Neural cell (in vitro differentiated cells): ENCODE data around the gene NRXN2. TPM values are rescaled to one million over a fixed set of nuclear protein-coding genes. Genes with fewer than 3 reads are reported as not detected.

Source experiments
- H2AFZ ChIP-seq: fragments of 200-600, 300-800 bp; sonication (generic), shearing (Covaris generic); 2 replicates; pipeline ENCODE4 v1.6.0; 2014; ENCODE audit warnings: low read depth, mild to moderate bottlenecking, antibody characterized with exemption, low read length, moderate library complexity
- H3F3A ChIP-seq: fragments of 200-600 bp; shearing (Covaris generic); 2 replicates; pipeline ENCODE4 v1.6.1; 2016; ENCODE audit warnings: mild to moderate bottlenecking, moderate library complexity, mixed read lengths, antibody characterized with exemption, low read length; ENCODE audit not compliant: insufficient read depth, poor library complexity, severe bottlenecking
- H3K27ac ChIP-seq: fragments of 200-600, 300-800 bp; sonication (generic), shearing (Covaris generic); 2 replicates; pipeline ENCODE4 v1.5.1; 2014; ENCODE audit warnings: mild to moderate bottlenecking, low read length, moderate library complexity
- H3K27me3 ChIP-seq: fragments of 300-800, 200-600 bp; sonication (generic), shearing (Covaris generic); 2 replicates; pipeline ENCODE4 v1.6.0; 2014; ENCODE audit warnings: mild to moderate bottlenecking, low read depth, low read length, moderate library complexity; ENCODE audit not compliant: insufficient read depth
- H3K36me3 ChIP-seq: fragments of 300-800, 200-600 bp; sonication (generic), shearing (Covaris generic); 2 replicates; pipeline ENCODE4 v1.5.1; 2014; ENCODE audit warnings: mild to moderate bottlenecking, antibody characterized with exemption, low read length, moderate library complexity; ENCODE audit not compliant: insufficient read depth
- H3K4me2 ChIP-seq: fragments of 300-800, 200-600 bp; sonication (generic), shearing (Covaris generic); 2 replicates; pipeline ENCODE4 v1.6.0; 2014; ENCODE audit warnings: mild to moderate bottlenecking, low read length
- H3K4me3 ChIP-seq: fragments of 300-800, 200-600 bp; sonication (generic), shearing (Covaris generic); 2 replicates; pipeline ENCODE4 v1.5.1; 2014; ENCODE audit warnings: mild to moderate bottlenecking, low read length, moderate library complexity
- H3K79me2 ChIP-seq: fragments of 200-600 bp; shearing (Covaris generic); replicated peaks from 2 replicates; pipeline ENCODE4 v1.6.0; 2014; ENCODE audit warnings: mild to moderate bottlenecking, low read length, moderate library complexity; ENCODE audit not compliant: insufficient read depth
- H3K9ac ChIP-seq: fragments of 300-800, 200-600 bp; sonication (generic), shearing (Covaris generic); 2 replicates; pipeline ENCODE4 v1.6.1; 2016; ENCODE audit warnings: mild to moderate bottlenecking, low read length, mixed read lengths
- H3K9me2 ChIP-seq: fragments of 200-600 bp; shearing (Covaris generic); 2 replicates; pipeline ENCODE4 v1.6.1; 2016; ENCODE audit warnings: mild to moderate bottlenecking, low read length, mixed read lengths; ENCODE audit not compliant: insufficient read depth
- H3K9me3 ChIP-seq: fragments of 200-600, 300-800 bp; sonication (generic), shearing (Covaris generic); 2 replicates; pipeline ENCODE4 v1.6.1; 2016; ENCODE audit warnings: mild to moderate bottlenecking, mixed run types, low read length, moderate library complexity, mixed read lengths
- H4K20me1 ChIP-seq: fragments of 200-600 bp; shearing (Covaris generic); 2 replicates; pipeline ENCODE4 v1.6.1; 2016; ENCODE audit warnings: mild to moderate bottlenecking, mixed run types; ENCODE audit not compliant: insufficient read depth
- EP300 ChIP-seq: fragments of 450-650 bp; conservative IDR thresholded peaks from 2 replicates; pipeline ENCODE4 v1.6.1; 2014; ENCODE audit warnings: antibody characterized with exemption, mild to moderate bottlenecking, moderate library complexity; ENCODE audit not compliant: poor library complexity, severe bottlenecking
- EZH2 ChIP-seq: fragments of 200-600, 300-800 bp; shearing (Covaris generic), sonication (generic); IDR thresholded peaks from 2 replicates; pipeline ENCODE4 v1.6.1; 2014; ENCODE audit warnings: antibody characterized with exemption, low read length, borderline replicate concordance, mild to moderate bottlenecking; ENCODE audit not compliant: insufficient read depth, poor library complexity, severe bottlenecking
- MXI1 ChIP-seq: fragments of 450-650 bp; conservative IDR thresholded peaks from 2 replicates; pipeline ENCODE4 v1.6.1; 2014; ENCODE audit warnings: antibody characterized with exemption, mild to moderate bottlenecking; ENCODE audit not compliant: poor library complexity, severe bottlenecking
- POLR2AphosphoS5 ChIP-seq: IDR thresholded peaks from 2 replicates; pipeline ENCODE4 v1.6.1; 2012
- RAD21 ChIP-seq: fragments of 450-650 bp; conservative IDR thresholded peaks from 2 replicates; pipeline ENCODE4 v1.6.1; 2014; ENCODE audit warnings: antibody characterized with exemption, mild to moderate bottlenecking, moderate library complexity
- SMC3 ChIP-seq: fragments of 450-650 bp; conservative IDR thresholded peaks from 2 replicates; pipeline ENCODE4 v1.6.1; 2014; ENCODE audit warnings: antibody characterized with exemption, mild to moderate bottlenecking, moderate library complexity; ENCODE audit not compliant: poor library complexity
- TAF1 ChIP-seq: IDR thresholded peaks from 2 replicates; pipeline ENCODE4 v1.6.1; 2012; ENCODE audit warnings: low read depth
- polyA plus RNA-seq: library from polyadenylated mRNA; depleted of rRNA; stranded (reverse); fragments of >200 nt; gene quantifications from 2 replicates; pipeline ENCODE4 v1.2.3, GENCODE V29; 2014
- TF ChIP-seq, protein P1 (sequence below): fragments of 450-650 bp; IDR thresholded peaks from 2 replicates; pipeline ENCODE4 v1.5.1; 2014; ENCODE audit warnings: antibody characterized with exemption, mild to moderate bottlenecking, moderate library complexity; ENCODE audit not compliant: poor library complexity, severe bottlenecking
- TF ChIP-seq, protein P2 (sequence below): IDR thresholded peaks from 2 replicates; pipeline ENCODE4 v1.6.1; 2012; ENCODE audit warnings: borderline replicate concordance

Gene NRXN2
- polyA plus RNA-seq, 1 donor from 2014 or later = 68.0 TPM

- no peaks in the 10 kb centered on the region for H3K9me2 ChIP-seq
Measured at GRCh38 chr11:64586366-64586765, 136.6 kb downstream of the NRXN2 start.

DNA sequence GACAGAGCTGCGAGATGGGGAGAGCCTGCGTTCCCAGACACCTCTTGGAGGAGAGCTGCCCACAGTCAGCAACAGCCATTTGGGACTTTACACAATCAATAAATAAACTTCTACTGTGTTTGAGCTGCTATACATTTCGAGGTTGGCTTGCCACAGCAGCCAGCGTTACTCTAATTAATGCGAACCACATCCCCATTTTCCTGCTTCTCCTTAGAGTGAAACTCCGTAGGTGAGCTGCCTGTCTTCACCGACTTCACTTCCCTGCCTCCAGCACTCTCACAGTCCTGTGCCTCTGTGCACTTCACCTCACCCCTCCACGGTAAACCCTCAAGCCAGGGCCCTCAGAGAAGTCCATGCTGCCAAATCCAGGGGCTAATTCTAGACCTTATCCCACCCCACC is 137.8 kb downstream of the NRXN2 start:
- no peak overlapping the region for H2AFZ ChIP-seq
- H4K20me1 ChIP-seq = no peaks in the 10 kb centered on the region
- H3K4me3 ChIP-seq = no peak overlapping the region
- TF ChIP-seq SMC3 = no peak
- TF ChIP-seq, protein P1, sequence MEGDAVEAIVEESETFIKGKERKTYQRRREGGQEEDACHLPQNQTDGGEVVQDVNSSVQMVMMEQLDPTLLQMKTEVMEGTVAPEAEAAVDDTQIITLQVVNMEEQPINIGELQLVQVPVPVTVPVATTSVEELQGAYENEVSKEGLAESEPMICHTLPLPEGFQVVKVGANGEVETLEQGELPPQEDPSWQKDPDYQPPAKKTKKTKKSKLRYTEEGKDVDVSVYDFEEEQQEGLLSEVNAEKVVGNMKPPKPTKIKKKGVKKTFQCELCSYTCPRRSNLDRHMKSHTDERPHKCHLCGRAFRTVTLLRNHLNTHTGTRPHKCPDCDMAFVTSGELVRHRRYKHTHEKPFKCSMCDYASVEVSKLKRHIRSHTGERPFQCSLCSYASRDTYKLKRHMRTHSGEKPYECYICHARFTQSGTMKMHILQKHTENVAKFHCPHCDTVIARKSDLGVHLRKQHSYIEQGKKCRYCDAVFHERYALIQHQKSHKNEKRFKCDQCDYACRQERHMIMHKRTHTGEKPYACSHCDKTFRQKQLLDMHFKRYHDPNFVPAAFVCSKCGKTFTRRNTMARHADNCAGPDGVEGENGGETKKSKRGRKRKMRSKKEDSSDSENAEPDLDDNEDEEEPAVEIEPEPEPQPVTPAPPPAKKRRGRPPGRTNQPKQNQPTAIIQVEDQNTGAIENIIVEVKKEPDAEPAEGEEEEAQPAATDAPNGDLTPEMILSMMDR = no peak
- no peak for TF ChIP-seq MXI1
- no peak for TF ChIP-seq EZH2
- no peak for TF ChIP-seq EP300
- TF ChIP-seq RAD21 = no peak
- no peak for TF ChIP-seq POLR2AphosphoS5
- TF ChIP-seq TAF1 = no peak
- TF ChIP-seq, protein P2, sequence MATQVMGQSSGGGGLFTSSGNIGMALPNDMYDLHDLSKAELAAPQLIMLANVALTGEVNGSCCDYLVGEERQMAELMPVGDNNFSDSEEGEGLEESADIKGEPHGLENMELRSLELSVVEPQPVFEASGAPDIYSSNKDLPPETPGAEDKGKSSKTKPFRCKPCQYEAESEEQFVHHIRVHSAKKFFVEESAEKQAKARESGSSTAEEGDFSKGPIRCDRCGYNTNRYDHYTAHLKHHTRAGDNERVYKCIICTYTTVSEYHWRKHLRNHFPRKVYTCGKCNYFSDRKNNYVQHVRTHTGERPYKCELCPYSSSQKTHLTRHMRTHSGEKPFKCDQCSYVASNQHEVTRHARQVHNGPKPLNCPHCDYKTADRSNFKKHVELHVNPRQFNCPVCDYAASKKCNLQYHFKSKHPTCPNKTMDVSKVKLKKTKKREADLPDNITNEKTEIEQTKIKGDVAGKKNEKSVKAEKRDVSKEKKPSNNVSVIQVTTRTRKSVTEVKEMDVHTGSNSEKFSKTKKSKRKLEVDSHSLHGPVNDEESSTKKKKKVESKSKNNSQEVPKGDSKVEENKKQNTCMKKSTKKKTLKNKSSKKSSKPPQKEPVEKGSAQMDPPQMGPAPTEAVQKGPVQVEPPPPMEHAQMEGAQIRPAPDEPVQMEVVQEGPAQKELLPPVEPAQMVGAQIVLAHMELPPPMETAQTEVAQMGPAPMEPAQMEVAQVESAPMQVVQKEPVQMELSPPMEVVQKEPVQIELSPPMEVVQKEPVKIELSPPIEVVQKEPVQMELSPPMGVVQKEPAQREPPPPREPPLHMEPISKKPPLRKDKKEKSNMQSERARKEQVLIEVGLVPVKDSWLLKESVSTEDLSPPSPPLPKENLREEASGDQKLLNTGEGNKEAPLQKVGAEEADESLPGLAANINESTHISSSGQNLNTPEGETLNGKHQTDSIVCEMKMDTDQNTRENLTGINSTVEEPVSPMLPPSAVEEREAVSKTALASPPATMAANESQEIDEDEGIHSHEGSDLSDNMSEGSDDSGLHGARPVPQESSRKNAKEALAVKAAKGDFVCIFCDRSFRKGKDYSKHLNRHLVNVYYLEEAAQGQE = no peak
- no peaks in the 10 kb centered on the region for H3K27me3 ChIP-seq
- H3K9me3 ChIP-seq = no peaks in the 10 kb centered on the region
- H3K4me2 ChIP-seq = no peak overlapping the region
- H3K27ac ChIP-seq = no peak overlapping the region
- H3K9me2 ChIP-seq = no peaks in the 10 kb centered on the region
- H3K9ac ChIP-seq = no peak overlapping the region
- no peaks in the 10 kb centered on the region for H3K36me3 ChIP-seq
- H3F3A ChIP-seq = no peaks in the 10 kb centered on the region
- H3K79me2 ChIP-seq = no peaks in the 10 kb centered on the region

More at GRCh38 chr11:64586366-64586765, 136.6 kb downstream of the NRXN2 start:
- H3K4me2 ChIP-seq = no peak overlapping the region
- no peaks in the 10 kb centered on the region for H3K79me2 ChIP-seq
- no peaks in the 10 kb centered on the region for H3K27me3 ChIP-seq
- no peak overlapping the region for H3K27ac ChIP-seq
- no peak overlapping the region for H2AFZ ChIP-seq
- TF ChIP-seq EP300 = no peak
- TF ChIP-seq, protein P1 = no peak
- TF ChIP-seq POLR2AphosphoS5 = no peak
- TF ChIP-seq TAF1 = no peak
- no peak for TF ChIP-seq SMC3
- no peak for TF ChIP-seq EZH2
- TF ChIP-seq, protein P2 = no peak
- TF ChIP-seq RAD21 = no peak
- no peak for TF ChIP-seq MXI1
- no peaks in the 10 kb centered on the region for H4K20me1 ChIP-seq
- no peak overlapping the region for H3K4me3 ChIP-seq
- no peak overlapping the region for H3K9ac ChIP-seq
- no peaks in the 10 kb centered on the region for H3K36me3 ChIP-seq
- no peaks in the 10 kb centered on the region for H3K9me3 ChIP-seq
- no peaks in the 10 kb centered on the region for H3F3A ChIP-seq
